ENCODE data around the gene FUT9. TPM values are rescaled to one million over a fixed set of nuclear protein-coding genes. Genes with fewer than 3 reads are reported as not detected.

Gene FUT9
- total and polyA plus RNA-seq, 2 experiments from 2014 or later, result 2.1 to 6.8 TPM

DNA sequence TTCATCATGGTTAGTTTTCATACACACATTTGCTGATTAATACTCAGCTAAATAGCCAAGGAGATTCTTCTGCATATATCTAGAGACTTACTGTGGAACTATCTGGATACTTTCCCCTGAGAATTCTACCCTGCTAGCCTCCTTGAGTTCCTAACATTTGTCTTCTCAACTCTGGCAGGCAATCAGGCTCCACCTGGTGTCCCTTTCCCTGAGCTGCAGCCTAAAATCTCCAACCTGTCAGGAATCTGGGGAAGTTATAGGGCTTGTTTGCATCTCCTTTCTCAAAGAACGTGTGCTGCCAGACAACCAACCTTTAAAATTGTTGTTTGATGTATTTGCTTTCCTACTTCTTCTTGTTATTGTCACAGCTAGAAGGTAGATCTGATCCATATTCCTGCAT is 73.4 kb downstream of the FUT9 start:
- Mint-ChIP-seq H3K27me3 (ENCODE audit: insufficient read depth, low read depth, poor library complexity) (no peaks in the 10 kb centered on the region), H3K4me1 (peaks cover 3% of the 10 kb centered on the region; the same call in 2 of the 3 replicates), H3K27ac (no peak overlapping the region), H3K36me3 (ENCODE audit: low read depth) (no peaks in the 10 kb centered on the region; the same call in 2 of the 3 replicates), H3K9me3 (no peaks in the 10 kb centered on the region; the same call in 2 of the 3 replicates), H3K4me3 (no peak overlapping the region)
- H3K27me3 ChIP-seq (ENCODE audit: insufficient read depth), result no peaks in the 10 kb centered on the region
- no peaks in the 10 kb centered on the region for H3K36me3 ChIP-seq (ENCODE audit: insufficient read depth)
- ATAC-seq (peak; percentile 90), DNase-seq (ENCODE audit: low spot score) (peak; percentile 82)
- no peak overlapping the region for H2AFZ ChIP-seq
- no peak overlapping the region for H3K27ac ChIP-seq (ENCODE audit: low read depth)
- H3F3A ChIP-seq (replicated peaks; ENCODE audit: low read depth), result no peaks in the 10 kb centered on the region
- H3K4me1 ChIP-seq (ENCODE audit: insufficient read depth), result no peaks in the 10 kb centered on the region
- TF ChIP-seq CTCF (conservative IDR thresholded peaks at IDR 0.05; ENCODE audit: low read depth in 2 of 2), result peak; percentile 67 to 83
- no peak for TF ChIP-seq CREB1 (CRISPR knock-in tag; IDR thresholded peaks at IDR 0.05; ENCODE audit: low read depth)
- no peak for TF ChIP-seq ZNF114 (CRISPR knock-in tag; IDR thresholded peaks at IDR 0.05)
- no peak for TF ChIP-seq ZNF331 (CRISPR knock-in tag; IDR thresholded peaks at IDR 0.05; ENCODE audit: low read depth)
- H3K79me2 ChIP-seq (replicated peaks; ENCODE audit: insufficient read depth), result no peaks in the 10 kb centered on the region
- no peaks in the 10 kb centered on the region for H4K20me1 ChIP-seq (replicated peaks; ENCODE audit: insufficient read depth)
- H3K9me2 ChIP-seq (ENCODE audit: insufficient read depth), result no peaks in the 10 kb centered on the region
- no peak overlapping the region for H3K4me3 ChIP-seq
- H3K4me2 ChIP-seq, result no peak overlapping the region

GRCh38 chr6:96094077-96094476 is 78.3 kb downstream of the FUT9 start:
- Histone ChIP-seq H2AFZ (no peak overlapping the region), H3K27me3 (ENCODE audit: insufficient read depth) (no peaks in the 10 kb centered on the region), H4K20me1 (replicated peaks; ENCODE audit: insufficient read depth) (no peaks in the 10 kb centered on the region), H3K27ac (ENCODE audit: low read depth) (no peak overlapping the region), H3K9me2 (ENCODE audit: insufficient read depth) (no peaks in the 10 kb centered on the region), H3K79me2 (replicated peaks; ENCODE audit: insufficient read depth) (no peaks in the 10 kb centered on the region), H3K4me3 (no peak overlapping the region), H3F3A (replicated peaks; ENCODE audit: low read depth) (no peaks in the 10 kb centered on the region), H3K36me3 (ENCODE audit: insufficient read depth) (no peaks in the 10 kb centered on the region), H3K4me1 (ENCODE audit: insufficient read depth) (no peaks in the 10 kb centered on the region), H3K4me2 (no peak overlapping the region)
- no peak for ATAC-seq
- H3K27me3 Mint-ChIP-seq (ENCODE audit: insufficient read depth, low read depth, poor library complexity), result no peaks in the 10 kb centered on the region
- no peak for DNase-seq (ENCODE audit: low spot score)
- H3K36me3 Mint-ChIP-seq (ENCODE audit: low read depth), result no peaks in the 10 kb centered on the region
- peaks cover 5% of the 10 kb centered on the region; the same call in 2 of the 3 replicates for H3K4me1 Mint-ChIP-seq
- no peak for TF ChIP-seq CREB1 (CRISPR knock-in tag; IDR thresholded peaks at IDR 0.05; ENCODE audit: low read depth)
- no peak for TF ChIP-seq STAT1 (IDR thresholded peaks at IDR 0.05; ENCODE audit: unreplicated experiment)
- no peak for TF ChIP-seq ZNF114 (CRISPR knock-in tag; IDR thresholded peaks at IDR 0.05)
- TF ChIP-seq REST (IDR thresholded peaks at IDR 0.05; ENCODE audit: unreplicated experiment), result no peak
- TF ChIP-seq, protein P1, sequence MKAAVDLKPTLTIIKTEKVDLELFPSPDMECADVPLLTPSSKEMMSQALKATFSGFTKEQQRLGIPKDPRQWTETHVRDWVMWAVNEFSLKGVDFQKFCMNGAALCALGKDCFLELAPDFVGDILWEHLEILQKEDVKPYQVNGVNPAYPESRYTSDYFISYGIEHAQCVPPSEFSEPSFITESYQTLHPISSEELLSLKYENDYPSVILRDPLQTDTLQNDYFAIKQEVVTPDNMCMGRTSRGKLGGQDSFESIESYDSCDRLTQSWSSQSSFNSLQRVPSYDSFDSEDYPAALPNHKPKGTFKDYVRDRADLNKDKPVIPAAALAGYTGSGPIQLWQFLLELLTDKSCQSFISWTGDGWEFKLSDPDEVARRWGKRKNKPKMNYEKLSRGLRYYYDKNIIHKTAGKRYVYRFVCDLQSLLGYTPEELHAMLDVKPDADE (IDR thresholded peaks at IDR 0.05), result no peak
- TF ChIP-seq ZNF331 (CRISPR knock-in tag; IDR thresholded peaks at IDR 0.05; ENCODE audit: low read depth), result no peak
- no peak for TF ChIP-seq POLR2AphosphoS5 (IDR thresholded peaks at IDR 0.05; ENCODE audit: low read depth)
- no peak for TF ChIP-seq CTCF (conservative IDR thresholded peaks at IDR 0.05; ENCODE audit: low read depth in 2 of 2)
- TF ChIP-seq EZH2 (IDR thresholded peaks at IDR 0.05; ENCODE audit: low read depth, unreplicated experiment), result no peak
- TF ChIP-seq NANOG (IDR thresholded peaks at IDR 0.05; ENCODE audit: borderline replicate concordance), result no peak
- no peak for TF ChIP-seq EZH2phosphoT487 (IDR thresholded peaks at IDR 0.05; ENCODE audit: unreplicated experiment)
- peak overlapping the region; percentile 61; the same call in 1 of the 2 replicates for H3K27ac Mint-ChIP-seq
- H3K4me3 Mint-ChIP-seq, result no peak overlapping the region
- no peaks in the 10 kb centered on the region for H3K9me3 Mint-ChIP-seq

Data from GM23338 (cell line).